ENCODE measurements around the gene SBF2.

GRCh38 chr11:10144954-10145353, 149.1 kb downstream of the SBF2 start:
- no peak for TF ChIP-seq CTCF (conservative IDR thresholded peaks at IDR 0.05 in 1 of 2, IDR thresholded peaks at IDR 0.05 in 1 of 2; ENCODE audit: extremely low read depth in 1 of 2, insufficient read depth in 1 of 2, low read depth in 1 of 2, low read length in 2 of 2)
- no peak for TF ChIP-seq EZH2 (IDR thresholded peaks at IDR 0.05; ENCODE audit: borderline replicate concordance, low read length)

Data from mammary epithelial cell (primary cell).